HG02763 (cell line): ENCODE results near the gene STRN4.

Experiments used
- ATAC-seq: cut with Tn5 transposase; IDR thresholded peaks from one replicate; pipeline ENCODE4 v1.9.1; 2021; ENCODE audit warnings: mild to moderate bottlenecking, moderate library complexity; ENCODE audit not compliant: unreplicated experiment

Gene STRN4

DNA sequence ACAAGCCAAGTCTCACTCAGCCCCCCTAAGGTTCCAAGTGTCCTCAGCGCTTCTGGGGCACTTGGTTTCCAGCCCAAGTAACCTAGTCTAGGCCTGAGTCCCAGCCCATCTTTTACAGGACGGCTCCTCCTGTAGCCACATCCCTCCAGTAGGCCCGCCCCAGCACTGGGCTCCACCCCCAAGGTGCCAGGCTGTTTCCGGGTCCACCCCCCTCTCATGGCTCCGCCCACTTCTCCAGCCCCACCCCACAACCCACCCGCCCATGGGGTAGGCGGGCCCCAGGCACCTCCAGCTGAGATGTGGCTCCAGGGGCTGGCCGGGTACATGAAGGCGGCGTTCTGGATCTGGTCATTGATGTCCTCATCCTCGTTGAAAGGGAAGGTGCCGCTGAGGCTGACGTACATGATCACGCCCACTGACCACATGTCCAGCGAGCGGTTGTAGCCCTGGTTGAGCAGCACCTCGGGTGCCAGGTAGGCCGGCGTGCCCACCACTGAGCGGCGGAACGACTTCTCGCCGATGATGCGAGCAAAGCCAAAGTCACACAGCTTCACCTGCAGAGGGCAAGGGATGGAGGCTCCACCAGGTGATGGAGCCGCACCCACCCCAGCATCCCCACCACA, 68.0 kb downstream of the STRN4 start:
- no peak for ATAC-seq

GRCh38 chr19:46674416-46675178, 71.7 kb downstream of the STRN4 start:
- no peak for ATAC-seq

DNA sequence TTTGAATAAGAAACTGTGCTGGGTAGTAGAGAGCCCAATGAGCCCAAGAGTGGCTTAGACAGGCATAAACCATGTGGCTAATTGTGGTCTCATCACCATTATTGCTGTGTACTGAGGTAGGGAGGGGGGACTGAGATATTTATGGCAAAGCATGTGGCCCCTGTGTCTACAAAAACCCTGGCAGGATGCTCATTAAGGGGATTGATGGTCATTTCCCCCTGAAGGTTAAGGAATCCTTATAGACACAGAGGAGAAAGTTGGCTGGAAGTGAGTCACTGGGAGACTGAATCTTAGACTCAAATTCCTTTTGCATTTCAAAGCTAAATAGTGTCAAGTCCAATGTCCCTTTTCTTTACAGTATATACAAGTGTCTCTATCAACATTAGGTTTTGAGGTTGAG, 75.4 kb downstream of the STRN4 start:
- no peak for ATAC-seq
